Measurements from ENCODE around the gene CD53.

DNA sequence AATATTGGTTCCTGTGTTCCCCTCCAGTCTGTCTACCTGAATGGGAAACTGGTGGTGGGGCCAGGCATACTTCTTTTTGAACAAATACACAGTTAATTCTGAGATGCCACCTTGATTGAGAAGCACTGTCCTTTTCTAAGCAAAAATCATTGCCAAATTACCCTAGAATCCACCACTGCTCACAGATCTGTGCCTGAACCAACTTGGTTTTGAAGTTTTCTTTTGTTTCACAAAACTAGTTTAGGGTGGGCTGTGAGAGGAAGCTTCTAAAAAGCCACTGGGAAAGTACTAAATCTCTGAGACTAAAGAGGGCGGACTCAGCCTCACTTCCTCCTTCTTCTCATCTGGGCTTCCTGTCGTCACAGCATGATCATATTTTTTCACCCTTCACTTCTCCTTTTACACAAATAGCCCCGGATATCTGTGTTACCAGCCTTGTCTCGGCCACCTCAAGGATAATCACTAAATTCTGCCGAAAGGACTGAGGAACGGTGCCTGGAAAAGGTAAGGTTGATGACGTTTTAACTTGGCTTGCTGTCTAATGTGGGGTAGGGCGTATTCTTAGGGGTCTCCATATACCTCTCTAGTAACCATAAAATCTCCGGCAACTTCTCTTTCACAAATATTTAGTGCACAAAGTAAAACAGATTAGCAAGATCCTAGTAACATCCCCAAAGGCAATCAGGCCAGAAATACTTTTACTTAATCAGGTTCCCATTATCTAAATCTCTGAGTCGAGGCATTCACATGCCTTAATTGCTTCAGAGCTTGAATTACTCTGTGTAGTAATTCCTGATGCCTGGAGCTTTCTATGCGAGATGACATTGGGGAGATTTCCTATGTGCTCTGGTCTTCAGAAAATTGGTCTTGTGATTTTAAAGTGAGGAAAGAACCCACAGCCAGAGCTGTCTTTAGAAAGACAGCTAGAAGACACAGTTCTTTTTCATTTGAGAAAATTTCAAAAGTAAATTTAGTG is at the start of gene CD53:
- TF ChIP-seq CTCF (IDR thresholded peaks at IDR 0.05; ENCODE audit: low read length) (no peak), EZH2 (IDR thresholded peaks at IDR 0.05; ENCODE audit: borderline replicate concordance, low read length) (no peak)
